ENCODE results near the gene ERO1B. TPM values are rescaled to one million over a fixed set of nuclear protein-coding genes. Genes with fewer than 3 reads are reported as not detected.

The ERO1B gene
- total and polyA plus RNA-seq, 11 donors = 3.6 to 13.9 (median 6.9) TPM

DNA sequence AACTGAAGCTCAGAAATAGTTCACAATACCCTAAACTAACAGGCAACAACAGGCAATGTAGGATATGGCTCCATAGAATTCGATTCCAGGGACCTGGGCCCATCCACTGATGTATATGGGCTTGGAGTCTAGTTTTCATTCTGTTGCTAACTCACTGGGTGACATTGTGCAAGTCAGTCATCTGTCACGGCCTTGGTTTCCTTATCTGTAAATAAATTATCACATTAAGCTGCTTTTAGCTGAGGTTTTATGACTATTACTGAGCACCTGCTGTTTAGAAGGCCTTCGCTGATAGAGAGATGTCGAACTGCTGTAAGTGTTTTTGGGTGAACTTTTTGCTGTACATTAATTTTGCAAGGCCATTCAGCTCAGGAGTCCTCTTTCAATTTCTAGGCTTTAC lies 22.9 kb upstream of the ERO1B start:
- no peak for TF ChIP-seq POLR2A (IDR thresholded peaks at IDR 0.05)
- TF ChIP-seq, protein P1, sequence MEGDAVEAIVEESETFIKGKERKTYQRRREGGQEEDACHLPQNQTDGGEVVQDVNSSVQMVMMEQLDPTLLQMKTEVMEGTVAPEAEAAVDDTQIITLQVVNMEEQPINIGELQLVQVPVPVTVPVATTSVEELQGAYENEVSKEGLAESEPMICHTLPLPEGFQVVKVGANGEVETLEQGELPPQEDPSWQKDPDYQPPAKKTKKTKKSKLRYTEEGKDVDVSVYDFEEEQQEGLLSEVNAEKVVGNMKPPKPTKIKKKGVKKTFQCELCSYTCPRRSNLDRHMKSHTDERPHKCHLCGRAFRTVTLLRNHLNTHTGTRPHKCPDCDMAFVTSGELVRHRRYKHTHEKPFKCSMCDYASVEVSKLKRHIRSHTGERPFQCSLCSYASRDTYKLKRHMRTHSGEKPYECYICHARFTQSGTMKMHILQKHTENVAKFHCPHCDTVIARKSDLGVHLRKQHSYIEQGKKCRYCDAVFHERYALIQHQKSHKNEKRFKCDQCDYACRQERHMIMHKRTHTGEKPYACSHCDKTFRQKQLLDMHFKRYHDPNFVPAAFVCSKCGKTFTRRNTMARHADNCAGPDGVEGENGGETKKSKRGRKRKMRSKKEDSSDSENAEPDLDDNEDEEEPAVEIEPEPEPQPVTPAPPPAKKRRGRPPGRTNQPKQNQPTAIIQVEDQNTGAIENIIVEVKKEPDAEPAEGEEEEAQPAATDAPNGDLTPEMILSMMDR (IDR thresholded peaks at IDR 0.05) = no peak
- Histone ChIP-seq H3K27me3 (no peaks in the 10 kb centered on the region), H3K9me3 (peaks cover 0 to 5% (median 0%) of the 10 kb centered on the region in 12 donors), H3K4me1 (no peaks in the 10 kb centered on the region), H3K36me3 (no peaks in the 10 kb centered on the region), H3K4me3 (no peak overlapping the region), H3K27ac (no peak overlapping the region)
- no peak for DNase-seq
- no peak for ATAC-seq
- 76 to 86% (median 80%) methylated on average over 4 of the region's 4 CpGs for WGBS, 4 donors
- intact Hi-C loops (cut with DNase I) = no loop called here

DNA sequence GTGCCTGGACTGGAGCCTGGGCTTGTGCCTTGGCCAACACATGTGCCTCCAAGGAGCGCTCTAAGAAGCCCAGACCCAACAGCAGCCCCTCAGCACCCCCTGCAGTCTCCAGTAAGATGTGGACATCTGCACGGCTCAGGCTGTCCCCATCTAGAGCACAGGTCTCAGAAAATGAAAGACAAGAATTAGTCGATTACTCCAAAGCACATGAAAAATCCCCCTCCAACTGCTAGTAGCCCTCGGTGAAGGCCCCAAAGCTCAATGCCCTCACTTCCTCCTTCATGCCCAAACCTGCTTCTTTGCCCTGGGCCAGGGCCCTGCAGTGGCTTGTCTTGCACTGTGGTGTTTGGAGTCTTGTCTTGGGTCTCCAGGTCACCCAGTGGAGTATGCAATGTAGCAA lies 21.9 kb upstream of the ERO1B start:
- intact Hi-C loops (cut with DNase I) = no loop called here
- no peaks in the 10 kb centered on the region for H3K36me3 ChIP-seq
- peaks cover 0 to 5% (median 0%) of the 10 kb centered on the region in 12 donors for H3K9me3 ChIP-seq
- H3K4me1 ChIP-seq = no peaks in the 10 kb centered on the region
- no peak for DNase-seq
- WGBS, 4 donors = 75 to 93% (median 90%) methylated on average over 4 of the region's 4 CpGs
- no peaks in the 10 kb centered on the region for H3K27me3 ChIP-seq
- TF ChIP-seq, protein P1 (IDR thresholded peaks at IDR 0.05) = no peak
- TF ChIP-seq POLR2A (IDR thresholded peaks at IDR 0.05) = no peak
- no peak for ATAC-seq
- no peak overlapping the region for H3K27ac ChIP-seq
- H3K4me3 ChIP-seq = no peak overlapping the region

DNA sequence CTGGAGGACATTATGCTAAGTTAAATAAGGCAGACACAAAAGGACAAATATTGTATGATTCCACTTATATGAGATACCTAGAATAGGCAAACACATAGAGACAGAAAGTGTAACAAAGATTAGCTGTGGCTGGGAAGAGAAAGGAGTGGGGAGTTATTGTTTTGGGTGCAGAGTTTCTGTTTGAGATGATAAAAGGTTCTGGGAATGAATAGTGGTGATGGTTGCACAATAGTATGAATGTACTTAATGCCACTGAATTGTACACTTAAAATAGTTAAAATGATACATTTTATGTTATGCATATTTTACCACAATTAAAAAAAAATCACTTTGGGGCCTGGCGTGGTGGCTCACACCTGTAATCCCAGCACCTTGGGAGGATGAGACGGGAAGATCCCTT lies 21.2 kb upstream of the ERO1B start:
- no peak for ATAC-seq
- intact Hi-C loops (cut with DNase I) = no loop called here
- WGBS, 4 donors = 68 to 98% (median 82%) methylated on average over 2 of the region's 2 CpGs
- Histone ChIP-seq H3K27ac (no peak overlapping the region), H3K4me1 (no peaks in the 10 kb centered on the region), H3K4me3 (no peak overlapping the region), H3K36me3 (no peaks in the 10 kb centered on the region), H3K27me3 (no peaks in the 10 kb centered on the region), H3K9me3 (peaks cover 0 to 5% (median 0%) of the 10 kb centered on the region in 12 donors)
- no peak for DNase-seq
- TF ChIP-seq, protein P1 (IDR thresholded peaks at IDR 0.05) = no peak
- TF ChIP-seq POLR2A (IDR thresholded peaks at IDR 0.05) = no peak

DNA sequence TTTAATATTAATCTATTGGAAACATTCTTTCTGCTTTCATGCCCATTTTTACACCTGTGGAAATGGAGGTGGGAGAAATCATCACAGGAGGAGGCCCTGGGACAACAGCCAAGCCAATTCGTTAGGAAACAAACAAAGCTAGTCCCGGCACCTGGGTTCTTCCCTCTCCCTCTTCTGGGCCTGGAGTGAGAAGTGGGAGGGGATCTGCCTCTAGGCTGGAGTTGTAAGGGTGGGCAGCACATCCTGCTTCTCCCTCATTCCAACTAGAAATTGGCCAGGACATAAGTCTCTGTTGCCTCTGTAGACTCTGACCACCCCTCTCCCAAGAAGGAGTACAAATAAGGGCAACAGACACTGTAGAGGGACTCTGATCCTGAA lies 20.2 kb upstream of the ERO1B start:
- no peak for DNase-seq
- Histone ChIP-seq H3K9me3 (peaks cover 0 to 5% (median 0%) of the 10 kb centered on the region in 12 donors), H3K4me3 (no peak overlapping the region), H3K36me3 (no peaks in the 10 kb centered on the region), H3K27ac (no peak overlapping the region), H3K4me1 (no peaks in the 10 kb centered on the region), H3K27me3 (no peaks in the 10 kb centered on the region)
- TF ChIP-seq POLR2A (IDR thresholded peaks at IDR 0.05) = no peak
- TF ChIP-seq, protein P1 (IDR thresholded peaks at IDR 0.05) = no peak
- 37 to 69% (median 48%) methylated on average over 2 of the region's 2 CpGs for WGBS, 4 donors
- intact Hi-C loops (cut with DNase I) = no loop called here
- no peak for ATAC-seq
